Right kidney (tissue), 1 donor: ENCODE data around the gene UGT1A4.

Experiments
- DNase-seq: peaks from one replicate; pipeline ENCODE4 v3.0.0-alpha.2; 2016

UGT1A4 gene

GRCh38 chr2:233791151-233791882 lies 72.8 kb downstream of the UGT1A4 start:
- no peak for DNase-seq

GRCh38 chr2:233791883-233792329 lies 73.4 kb downstream of the UGT1A4 start:
- DNase-seq, result no peak

GRCh38 chr2:233792720-233793119 lies 74.2 kb downstream of the UGT1A4 start:
- no peak for DNase-seq

DNA sequence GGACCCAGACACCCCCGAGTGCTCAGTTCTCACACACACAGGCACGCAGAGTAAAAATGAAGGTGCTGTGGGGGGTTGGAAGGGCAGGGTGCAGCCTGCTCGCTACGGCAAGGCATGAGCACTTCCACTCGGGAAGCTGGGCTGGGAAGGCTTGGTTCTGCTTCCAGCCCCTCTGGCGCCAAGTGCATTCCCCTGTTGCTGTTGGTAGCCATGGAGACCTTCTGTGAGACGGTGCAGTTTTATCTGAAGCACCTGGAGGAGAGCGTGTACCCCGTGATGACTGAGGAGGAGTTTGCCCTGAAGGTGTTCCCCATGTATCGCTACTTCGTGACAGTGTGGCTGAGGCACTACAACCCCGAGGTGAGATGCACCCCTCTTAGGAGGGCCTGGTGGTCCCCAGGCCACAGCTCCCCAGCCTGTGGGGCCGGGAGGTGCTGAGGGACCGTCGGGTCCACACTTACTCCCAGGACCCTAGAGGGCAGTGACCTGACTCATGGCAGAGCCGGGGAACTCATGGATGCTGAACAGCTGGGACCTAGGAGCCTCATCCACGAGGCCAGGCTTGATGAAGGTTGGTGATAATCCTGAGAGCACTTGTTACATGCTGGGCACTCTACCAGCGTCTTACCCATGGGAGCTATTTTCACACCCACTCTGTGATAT lies 75.1 kb downstream of the UGT1A4 start:
- no peak for DNase-seq

GRCh38 chr2:233794128-233794658 lies 75.7 kb downstream of the UGT1A4 start:
- no peak for DNase-seq

DNA sequence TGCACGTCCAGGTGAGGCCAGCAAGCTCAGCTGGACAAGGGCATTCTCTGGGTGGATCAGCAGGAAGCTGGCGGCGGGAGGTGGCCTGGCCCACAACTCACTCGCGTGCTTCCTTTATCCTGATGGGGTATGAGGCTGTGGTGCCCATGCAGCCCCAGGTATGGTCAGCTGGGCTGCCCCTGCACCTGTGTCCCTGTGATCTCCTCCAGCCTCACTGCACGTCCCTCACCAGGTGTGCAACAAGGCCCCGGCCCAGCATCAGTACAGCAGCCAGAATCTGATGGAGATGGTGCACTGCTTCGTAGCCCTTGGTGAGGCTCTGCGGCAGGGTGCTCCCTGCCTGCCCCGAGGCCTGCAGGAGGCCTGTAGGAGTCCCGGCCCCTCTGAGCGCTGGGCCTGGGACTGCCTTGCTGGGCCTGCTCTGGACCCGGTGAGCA lies 77.2 kb downstream of the UGT1A4 start:
- no peak for DNase-seq

DNA sequence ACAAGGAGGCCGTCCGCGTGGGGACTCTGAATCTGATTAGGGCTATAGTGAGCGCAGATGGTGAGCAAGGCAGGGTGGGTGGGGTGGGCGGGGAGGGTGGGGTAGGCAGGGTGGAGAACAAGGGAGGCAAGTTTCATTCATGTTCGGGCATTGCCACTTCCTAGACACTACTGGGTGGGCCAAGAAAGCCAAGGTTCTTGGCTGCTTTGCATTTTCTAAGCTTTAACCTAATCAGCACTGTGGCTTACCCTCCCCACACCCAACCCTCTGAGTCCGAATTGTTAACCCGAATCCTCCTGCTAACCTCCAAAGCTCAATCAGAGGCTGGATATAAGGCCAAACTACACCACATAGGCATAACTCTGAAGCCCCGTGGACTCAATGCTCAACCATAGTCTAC lies 77.7 kb downstream of the UGT1A4 start:
- DNase-seq, result no peak

- no peak for DNase-seq
These were observed 80.0 kb downstream of the UGT1A4 start for GRCh38 chr2:233798335-233799086.

DNA sequence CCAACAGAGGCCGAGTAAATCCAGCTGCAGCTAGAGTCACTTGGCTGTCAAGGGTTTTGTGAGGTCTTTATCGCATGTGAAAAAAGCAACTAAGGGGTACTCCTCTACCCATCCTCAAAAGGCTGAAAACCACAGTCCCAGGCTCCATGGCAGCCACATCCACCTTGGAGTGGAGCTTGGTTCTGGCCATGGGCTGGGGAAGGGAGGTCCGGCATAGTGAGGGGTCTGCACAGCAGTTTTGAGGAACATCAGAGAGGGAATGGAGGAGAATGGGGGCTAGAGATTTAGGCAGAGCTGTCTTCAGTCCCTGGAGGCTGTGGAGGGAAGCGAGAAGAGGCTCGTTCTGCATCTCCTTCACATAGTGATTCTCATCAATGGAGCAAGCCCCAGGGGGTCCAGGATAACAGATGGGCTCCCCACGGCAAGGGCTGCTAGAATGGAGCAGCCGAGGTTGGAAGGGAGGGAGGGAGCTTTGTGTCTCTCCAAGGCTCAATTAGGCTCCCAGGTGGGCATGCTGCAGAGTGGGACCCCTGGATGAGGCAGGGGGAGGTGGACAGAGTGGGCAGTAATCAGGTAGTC lies 80.6 kb downstream of the UGT1A4 start:
- no peak for DNase-seq

GRCh38 chr2:233799716-233800115 lies 81.2 kb downstream of the UGT1A4 start:
- DNase-seq, result no peak

GRCh38 chr2:233800208-233800607 lies 81.7 kb downstream of the UGT1A4 start:
- no peak for DNase-seq

DNA sequence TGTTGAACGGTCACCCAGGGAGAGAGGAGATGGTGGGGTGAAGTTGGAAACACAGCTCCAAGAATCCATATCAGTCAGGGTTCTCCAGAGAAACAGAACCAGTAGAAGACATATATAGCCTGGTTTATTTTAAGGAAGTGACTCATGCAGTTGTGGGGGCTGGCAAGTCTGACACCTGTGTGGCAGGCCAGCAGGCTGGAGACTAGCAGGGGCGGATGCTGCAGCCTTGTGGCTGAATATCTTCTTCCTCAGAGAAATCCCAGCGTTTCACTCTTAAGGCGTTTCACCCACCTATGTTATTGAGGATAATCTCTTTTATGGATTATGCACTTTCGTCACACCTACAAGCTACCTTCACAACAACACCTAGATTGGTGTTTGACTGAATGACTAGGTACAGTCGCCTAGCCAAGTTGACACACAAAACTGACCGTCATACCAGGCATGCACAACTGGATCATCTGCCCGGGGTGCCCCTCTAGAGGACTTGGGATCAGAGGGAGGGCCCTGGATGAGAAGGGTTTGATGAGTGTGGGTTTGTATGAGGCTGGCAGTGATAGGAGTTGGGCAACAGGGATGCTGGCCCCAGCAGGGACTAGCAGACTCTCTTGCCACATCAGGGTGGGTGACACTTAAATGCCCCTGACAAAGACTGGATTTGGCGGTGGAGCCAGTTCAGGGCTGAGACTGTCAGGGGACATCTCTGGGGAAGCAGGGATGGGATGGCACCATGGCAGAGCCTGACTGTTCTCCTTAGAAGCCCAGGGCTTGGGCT lies 83.0 kb downstream of the UGT1A4 start:
- DNase-seq, result no peak

- no peak for DNase-seq
These were observed 83.7 kb downstream of the UGT1A4 start for GRCh38 chr2:233802132-233802815.

GRCh38 chr2:233803292-233803911 lies 84.9 kb downstream of the UGT1A4 start:
- DNase-seq, result no peak

DNA sequence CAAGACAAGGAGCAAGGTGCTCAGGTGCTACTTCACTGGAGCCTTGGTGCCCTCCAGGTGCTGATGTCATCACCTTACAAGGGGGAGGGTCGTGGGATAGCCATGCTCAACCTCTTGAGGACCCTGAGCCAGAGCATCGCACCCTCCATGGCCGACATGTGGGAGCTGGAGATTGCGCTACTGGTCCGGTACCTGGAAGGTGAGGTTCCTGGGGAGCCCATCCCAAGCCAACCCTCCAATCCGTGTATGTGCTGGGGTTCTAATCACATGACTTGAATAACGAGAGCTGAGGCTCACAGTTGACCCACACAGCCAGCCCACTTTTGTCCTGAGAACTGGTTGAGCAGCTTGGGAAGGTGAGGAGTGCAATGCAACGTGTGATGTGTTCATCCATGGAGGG lies 85.5 kb downstream of the UGT1A4 start:
- DNase-seq, result no peak

GRCh38 chr2:233807215-233807865 lies 88.8 kb downstream of the UGT1A4 start:
- no peak for DNase-seq

DNA sequence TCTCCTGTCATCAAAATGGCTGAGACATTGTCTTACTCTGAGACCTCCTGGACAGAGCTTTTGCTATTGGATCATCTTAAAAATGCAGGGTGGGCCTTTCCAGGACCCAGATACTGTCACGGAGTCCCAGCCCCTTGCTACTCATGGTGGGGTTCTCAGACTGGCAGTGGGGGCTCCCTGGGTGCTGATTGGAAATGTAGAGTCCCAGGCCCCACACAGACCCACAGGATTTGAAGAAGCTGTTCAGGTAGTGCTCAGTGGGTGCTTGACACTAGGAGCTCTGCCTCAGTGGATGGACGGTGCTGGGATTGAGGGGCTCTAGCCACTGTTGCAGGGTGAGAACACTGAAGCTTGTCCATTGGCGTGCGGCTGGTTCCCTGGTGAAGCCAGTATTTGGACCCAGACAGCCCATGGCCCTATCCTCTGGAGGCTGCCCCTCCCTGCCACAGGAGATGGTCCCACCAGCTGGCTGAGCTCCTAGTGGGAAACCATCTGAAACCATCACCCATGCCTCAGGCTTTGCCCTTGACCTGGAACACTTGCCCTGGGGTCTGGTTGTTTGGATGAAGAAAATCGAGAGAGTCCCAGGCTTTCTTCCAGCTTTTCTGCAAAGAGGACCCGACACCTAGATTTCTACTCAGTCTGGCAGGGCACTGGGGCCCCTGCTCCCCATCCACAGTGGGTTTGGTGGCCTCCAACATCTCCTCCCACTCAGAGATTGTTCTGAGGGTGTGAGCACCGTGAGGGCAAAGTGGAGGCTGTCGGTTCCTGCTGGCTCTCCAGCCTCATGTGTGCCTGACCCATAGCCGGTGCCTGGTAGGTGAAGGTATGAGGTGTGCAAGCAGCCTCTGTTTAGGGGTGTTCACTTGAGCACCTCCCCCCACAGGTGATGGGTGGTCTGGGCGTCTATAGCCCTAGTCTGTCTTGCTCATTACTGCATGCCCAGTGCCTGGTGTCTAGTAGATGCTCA lies 89.7 kb downstream of the UGT1A4 start:
- no peak for DNase-seq

DNA sequence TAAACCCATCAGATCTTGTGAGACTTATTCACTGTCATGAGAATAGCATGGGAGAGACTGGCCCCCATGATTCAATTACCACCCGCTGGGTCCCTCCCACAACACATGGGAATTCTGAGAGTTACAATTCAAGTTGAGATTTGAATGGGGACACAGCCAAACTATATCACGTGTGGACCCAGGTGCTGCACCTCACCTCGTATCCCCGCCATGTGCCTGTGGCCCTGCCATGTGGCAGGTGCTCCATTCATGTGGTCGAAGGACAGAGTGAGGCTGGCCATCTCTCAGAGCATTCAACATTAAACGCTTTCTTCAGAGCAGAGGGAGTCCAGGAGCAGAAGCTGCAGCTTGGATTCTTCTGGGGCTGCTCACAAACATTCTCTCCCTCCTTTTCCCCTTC lies 91.8 kb downstream of the UGT1A4 start:
- DNase-seq, result no peak

DNA sequence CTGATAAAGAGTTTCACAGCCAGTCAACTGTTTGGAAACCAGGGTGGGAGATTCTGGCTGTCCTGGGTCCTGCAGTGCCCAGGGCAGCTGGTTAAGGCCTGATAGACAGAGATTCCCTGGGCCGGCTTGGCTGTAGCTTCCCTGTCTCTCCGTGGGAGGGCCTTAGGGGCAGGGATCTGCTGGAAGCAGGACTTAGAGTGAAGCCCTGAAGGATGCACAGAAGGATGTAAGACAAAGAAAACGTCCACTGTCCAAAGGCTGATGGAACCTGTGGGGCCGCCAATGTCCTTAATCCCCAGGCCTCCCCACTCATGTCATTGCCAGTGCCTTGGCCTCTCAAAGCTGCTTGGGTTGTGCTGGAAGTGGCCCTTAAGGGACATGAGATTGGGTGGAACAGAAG lies 92.6 kb downstream of the UGT1A4 start:
- no peak for DNase-seq
